Mesenchymal stem cell (in vitro differentiated cells and primary cell): ENCODE data around the gene SERPINB6.

Source experiments
- DNase-seq: peaks from one replicate; pipeline ENCODE4 v3.0.0-alpha.2; 2013
- H2AFZ ChIP-seq: one replicate; pipeline ENCODE4 v1.6.1; 2013; ENCODE audit warnings: low read depth, mild to moderate bottlenecking, control low read depth, inconsistent platforms, low read length, moderate library complexity
- H2AK5ac ChIP-seq: 2 replicates; pipeline ENCODE4 v1.6.1; 2013; ENCODE audit warnings: low read length, moderate library complexity, mild to moderate bottlenecking, inconsistent platforms; ENCODE audit not compliant: severe bottlenecking
- H2BK120ac ChIP-seq: one replicate; pipeline ENCODE4 v1.6.1; 2013; ENCODE audit warnings: low read depth, mild to moderate bottlenecking, inconsistent platforms, low read length, moderate library complexity
- H2BK12ac ChIP-seq, 2 experiments: one replicate each; pipeline ENCODE4 v1.6.1; 2013; ENCODE audit warnings: inconsistent platforms in 2 of 2, low read length in 2 of 2, mild to moderate bottlenecking in 2 of 2, moderate library complexity in 2 of 2, control low read depth in 1 of 2
- H2BK15ac ChIP-seq: one replicate; pipeline ENCODE4 v1.6.1; 2013; ENCODE audit warnings: mild to moderate bottlenecking, low read depth, inconsistent platforms; ENCODE audit not compliant: poor library complexity, severe bottlenecking
- H2BK5ac ChIP-seq: 2 replicates; pipeline ENCODE4 v1.6.1; 2013; ENCODE audit warnings: low read depth, mild to moderate bottlenecking, low read length, control low read depth, inconsistent platforms; ENCODE audit not compliant: poor library complexity, severe bottlenecking
- H3K14ac ChIP-seq, 2 experiments: one replicate each; pipeline ENCODE4 v1.6.1; 2013; ENCODE audit warnings: inconsistent platforms in 2 of 2, low read length in 2 of 2, control low read depth in 1 of 2, mild to moderate bottlenecking in 1 of 2, moderate library complexity in 1 of 2
- H3K18ac ChIP-seq, 2 experiments: one replicate each; pipeline ENCODE4 v1.6.1; 2013; ENCODE audit warnings: inconsistent platforms in 2 of 2, low read length in 2 of 2, control low read depth in 1 of 2, low read depth in 1 of 2, mild to moderate bottlenecking in 1 of 2
- H3K23ac ChIP-seq, 2 experiments: one replicate each; pipeline ENCODE4 v1.6.1; 2013; ENCODE audit warnings: inconsistent platforms in 2 of 2, low read length in 2 of 2, mild to moderate bottlenecking in 2 of 2, moderate library complexity in 2 of 2, control low read depth in 1 of 2
- H3K27ac ChIP-seq: 2 replicates; pipeline ENCODE4 v1.5.1; 2013; ENCODE audit warnings: mild to moderate bottlenecking, moderate library complexity, low read length, control low read depth, inconsistent platforms; ENCODE audit not compliant: poor library complexity, severe bottlenecking
- H3K27me3 ChIP-seq, 2 experiments: 2 replicates each; pipeline versions ENCODE4 v1.6.1 to v1.7.0; 2013; ENCODE audit warnings: low read length in 2 of 2, mild to moderate bottlenecking in 2 of 2, moderate library complexity in 2 of 2, control low read depth in 1 of 2, inconsistent platforms in 1 of 2; ENCODE audit not compliant: control insufficient read depth in 1 of 2, insufficient read depth in 1 of 2
- H3K36me3 ChIP-seq, 2 experiments: 2 replicates each; pipeline versions ENCODE4 v1.6.1 to v1.7.0; 2013; ENCODE audit warnings: low read length in 2 of 2, control low read depth in 1 of 2, inconsistent platforms in 1 of 2, low read depth in 1 of 2, mild to moderate bottlenecking in 1 of 2; ENCODE audit not compliant: insufficient read depth in 2 of 2, control insufficient read depth in 1 of 2
- H3K4ac ChIP-seq, 2 experiments: one replicate each; pipeline ENCODE4 v1.6.1; 2013; ENCODE audit warnings: inconsistent platforms in 2 of 2, low read length in 2 of 2, mild to moderate bottlenecking in 2 of 2, moderate library complexity in 2 of 2, control low read depth in 1 of 2, low read depth in 1 of 2
- H3K4me1 ChIP-seq: 2 replicates; pipeline ENCODE4 v1.6.1; 2013; ENCODE audit warnings: low read depth, low read length, control low read depth; ENCODE audit not compliant: control insufficient read depth, insufficient read depth
- H3K4me2 ChIP-seq: 2 replicates; pipeline ENCODE4 v1.6.1; 2013; ENCODE audit warnings: low read length, mild to moderate bottlenecking, inconsistent platforms; ENCODE audit not compliant: poor library complexity, severe bottlenecking
- H3K4me3 ChIP-seq, 2 experiments: 2 replicates each; pipeline versions ENCODE4 v1.5.1 to v1.7.0; 2013; ENCODE audit warnings: low read length in 2 of 2, mild to moderate bottlenecking in 2 of 2, control low read depth in 1 of 2, low read depth in 1 of 2; ENCODE audit not compliant: insufficient read depth in 1 of 2
- H3K79me1 ChIP-seq: replicated peaks from 2 replicates; pipeline ENCODE4 v1.6.1; 2013; ENCODE audit warnings: mild to moderate bottlenecking, control low read depth, low read length, inconsistent platforms; ENCODE audit not compliant: poor library complexity, severe bottlenecking
- H3K9ac ChIP-seq: 2 replicates; pipeline ENCODE4 v1.7.0; 2013; ENCODE audit warnings: mild to moderate bottlenecking, low read length, moderate library complexity
- H3K9me3 ChIP-seq: 2 replicates; pipeline ENCODE4 v1.7.0; 2013; ENCODE audit warnings: mild to moderate bottlenecking, low read length; ENCODE audit not compliant: control insufficient read depth
- H4K8ac ChIP-seq: one replicate; pipeline ENCODE4 v1.6.1; 2013; ENCODE audit warnings: inconsistent platforms, mild to moderate bottlenecking, low read length, moderate library complexity
- H4K91ac ChIP-seq: one replicate; pipeline ENCODE4 v1.6.1; 2013; ENCODE audit warnings: mild to moderate bottlenecking, low read length, inconsistent platforms
- WGBS: methylation state at CpG from one replicate; pipeline ENCODE4 v1.1.7; 2013; ENCODE audit warnings: mixed read lengths; 5-methylcytosine and 5-hydroxymethylcytosine counted together

The SERPINB6 gene

GRCh38 chr6:2916158-2916925 lies 55.0 kb downstream of the SERPINB6 start:
- Histone ChIP-seq H2BK12ac (no peak overlapping the region), H3K23ac (no peak overlapping the region), H3K14ac (no peak overlapping the region), H3K79me1 (no peaks in the 10 kb centered on the region), H3K27ac (no peak overlapping the region), H2BK120ac (no peak overlapping the region), H2AK5ac (no peak overlapping the region), H3K4me2 (no peak overlapping the region), H3K9ac (no peak overlapping the region), H2BK5ac (no peak overlapping the region), H3K9me3 (no peaks in the 10 kb centered on the region), H3K27me3 (peaks cover 0 to 21% of the 10 kb centered on the region in 2 experiments), H4K8ac (no peak overlapping the region), H3K4me3 (no peak overlapping the region), H3K18ac (no peak overlapping the region), H4K91ac (no peak overlapping the region), H2BK15ac (no peak overlapping the region), H3K4ac (no peak overlapping the region), H3K4me1 (no peaks in the 10 kb centered on the region), H3K36me3 (no peaks in the 10 kb centered on the region), H2AFZ (no peak overlapping the region)
- no peak for DNase-seq
- WGBS, result 61% methylated on average over 3 of the region's 3 CpGs

DNA sequence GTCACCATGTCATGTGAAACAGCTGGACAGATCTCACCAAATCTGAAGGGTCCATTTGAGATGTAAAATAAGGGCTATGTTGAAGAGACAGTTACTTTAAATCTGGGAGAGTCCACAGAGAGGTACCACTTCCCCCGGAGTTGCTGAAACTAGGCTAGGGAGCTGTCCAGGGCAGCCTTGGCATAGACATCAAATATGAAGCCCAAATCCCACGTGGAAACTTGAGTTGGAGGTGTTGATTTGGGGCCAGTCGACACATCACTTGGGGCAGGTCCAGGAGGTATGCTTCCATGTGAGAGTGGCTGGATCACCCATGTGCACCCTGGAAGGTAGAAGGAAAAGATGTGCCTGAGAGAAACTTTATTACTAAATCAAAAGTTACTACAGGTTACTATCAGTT lies 56.2 kb downstream of the SERPINB6 start:
- Histone ChIP-seq H3K18ac (no peak overlapping the region), H3K79me1 (no peaks in the 10 kb centered on the region), H3K23ac (no peak overlapping the region), H2AFZ (no peak overlapping the region), H2BK15ac (no peak overlapping the region), H3K14ac (no peak overlapping the region), H3K9me3 (no peaks in the 10 kb centered on the region), H2BK120ac (no peak overlapping the region), H3K27ac (no peak overlapping the region), H4K8ac (no peak overlapping the region), H3K4me2 (no peak overlapping the region), H3K9ac (no peak overlapping the region), H2BK5ac (no peak overlapping the region), H3K4me1 (no peaks in the 10 kb centered on the region), H2AK5ac (no peak overlapping the region), H3K4me3 (no peak overlapping the region), H4K91ac (no peak overlapping the region), H2BK12ac (no peak overlapping the region), H3K36me3 (no peaks in the 10 kb centered on the region), H3K4ac (no peak overlapping the region), H3K27me3 (peaks cover 0 to 21% of the 10 kb centered on the region in 2 experiments)
- 80% methylated on average over 2 of the region's 3 CpGs for WGBS
- DNase-seq, result no peak

- Histone ChIP-seq H3K23ac (no peak overlapping the region), H3K79me1 (no peaks in the 10 kb centered on the region), H2BK12ac (no peak overlapping the region), H2AK5ac (no peak overlapping the region), H3K4me2 (no peak overlapping the region), H2BK120ac (no peak overlapping the region), H3K4me3 (no peak overlapping the region), H3K9me3 (no peaks in the 10 kb centered on the region), H3K4ac (no peak overlapping the region), H3K27me3 (peaks cover 0 to 21% of the 10 kb centered on the region in 2 experiments), H2BK15ac (no peak overlapping the region), H3K18ac (no peak overlapping the region), H4K8ac (no peak overlapping the region), H3K14ac (no peak overlapping the region), H2AFZ (no peak overlapping the region), H4K91ac (no peak overlapping the region), H3K9ac (no peak overlapping the region), H2BK5ac (no peak overlapping the region), H3K4me1 (peaks cover 2% of the 10 kb centered on the region), H3K27ac (no peak overlapping the region), H3K36me3 (no peaks in the 10 kb centered on the region)
- 83% methylated on average over 3 of the region's 7 CpGs for WGBS
- no peak for DNase-seq
Observed at GRCh38 chr6:2914318-2914660, 57.1 kb downstream of the SERPINB6 start.

DNA sequence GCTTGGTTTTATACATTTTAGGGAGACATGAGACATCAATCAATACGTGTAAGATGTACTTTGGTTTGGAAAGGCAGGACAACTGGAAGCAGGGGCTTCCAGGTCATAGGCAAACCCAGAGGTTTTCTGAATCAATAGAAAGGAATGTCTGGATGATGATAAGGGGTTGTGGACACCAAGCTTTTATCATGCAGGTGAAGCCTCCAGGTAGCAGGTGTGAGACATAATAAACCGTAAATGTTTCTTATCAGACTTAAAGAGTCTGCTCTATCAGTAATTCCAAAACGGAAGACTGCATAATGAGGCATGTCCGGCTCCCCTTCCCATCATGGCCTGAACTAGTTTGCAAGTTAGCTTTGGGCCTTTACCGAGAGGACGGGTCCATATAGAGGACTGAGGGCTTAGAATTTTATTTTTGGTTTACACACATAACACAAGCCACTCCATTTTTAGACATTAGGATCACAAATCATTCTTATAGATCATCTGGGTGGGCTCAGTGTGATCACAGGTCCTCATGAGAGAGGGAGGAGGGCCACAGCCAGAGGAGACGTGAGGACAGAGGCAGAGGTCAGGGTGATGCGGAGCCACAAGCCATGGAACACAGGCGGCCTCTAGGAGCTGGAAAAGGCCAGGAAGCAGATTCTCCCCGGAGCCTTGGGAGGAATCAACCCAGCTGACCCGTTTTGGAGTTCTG lies 57.6 kb downstream of the SERPINB6 start:
- Histone ChIP-seq H2BK120ac (no peak overlapping the region), H3K9me3 (no peaks in the 10 kb centered on the region), H3K9ac (no peak overlapping the region), H3K23ac (no peak overlapping the region), H3K4me1 (peaks cover 2% of the 10 kb centered on the region), H3K79me1 (no peaks in the 10 kb centered on the region), H2BK12ac (no peak overlapping the region), H2AK5ac (no peak overlapping the region), H3K4me2 (no peak overlapping the region), H2BK15ac (no peak overlapping the region), H4K8ac (no peak overlapping the region), H3K4ac (no peak overlapping the region), H3K4me3 (no peak overlapping the region), H3K14ac (no peak overlapping the region), H2AFZ (no peak overlapping the region), H3K36me3 (no peaks in the 10 kb centered on the region), H2BK5ac (no peak overlapping the region), H4K91ac (no peak overlapping the region), H3K18ac (no peak overlapping the region), H3K27ac (no peak overlapping the region), H3K27me3 (peaks cover 0 to 21% of the 10 kb centered on the region in 2 experiments)
- WGBS, result 91% methylated on average over 9 of the region's 11 CpGs
- DNase-seq, result no peak
